ENCODE data around the gene EFNA2.
"Not testable (repeated sequence)": the region's sequence is repeated elsewhere in the genome, so short reads cannot be mapped to it uniquely, and the experiment has no call there.

Gene EFNA2

DNA sequence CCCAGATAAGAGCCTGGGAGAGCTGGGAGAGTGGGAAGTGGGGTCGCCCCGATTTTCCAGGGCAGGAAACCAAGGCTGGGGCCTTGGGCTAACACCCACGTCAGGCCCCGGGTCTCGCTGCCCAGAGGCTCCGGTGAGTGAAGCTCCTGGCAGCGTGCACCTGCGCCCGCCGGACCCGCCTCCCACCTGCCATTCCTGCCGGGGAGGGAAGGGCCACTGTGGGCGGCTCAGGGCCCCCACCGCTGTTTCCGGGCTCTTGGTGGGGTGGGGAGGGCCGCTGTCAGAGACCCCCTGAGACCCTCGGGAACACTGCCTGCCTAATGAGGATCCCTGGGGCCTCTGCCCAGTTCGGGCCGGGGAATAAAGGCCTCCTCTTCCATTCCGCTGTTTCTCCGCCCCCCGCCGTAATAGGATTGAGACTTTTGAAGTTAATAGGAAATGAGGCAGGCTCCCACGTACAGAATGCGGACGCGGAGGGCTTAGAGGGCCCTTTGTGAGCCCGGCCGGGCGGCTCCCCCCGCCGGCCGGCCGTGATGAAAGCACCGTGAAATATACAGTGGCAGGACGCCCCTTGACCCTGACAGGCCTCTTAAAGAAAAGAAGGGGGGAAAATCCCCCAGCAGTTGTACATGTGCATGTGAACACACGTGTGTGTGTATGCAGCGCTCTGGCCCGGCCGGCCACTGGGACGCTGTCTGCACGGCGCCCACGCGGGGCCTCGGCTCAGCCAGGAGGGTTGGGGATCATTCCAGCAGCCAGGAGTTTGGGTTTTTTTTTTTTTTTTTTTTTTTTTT is 33.2 kb downstream of the EFNA2 start:
- peaks cover 23 to 57% (median 45%) of the 10 kb centered on the region in 5 donors for H3K27me3 ChIP-seq (ENCODE audit: control insufficient read depth in 5 of 5, insufficient read depth in 4 of 5, low read length in 5 of 5)

DNA sequence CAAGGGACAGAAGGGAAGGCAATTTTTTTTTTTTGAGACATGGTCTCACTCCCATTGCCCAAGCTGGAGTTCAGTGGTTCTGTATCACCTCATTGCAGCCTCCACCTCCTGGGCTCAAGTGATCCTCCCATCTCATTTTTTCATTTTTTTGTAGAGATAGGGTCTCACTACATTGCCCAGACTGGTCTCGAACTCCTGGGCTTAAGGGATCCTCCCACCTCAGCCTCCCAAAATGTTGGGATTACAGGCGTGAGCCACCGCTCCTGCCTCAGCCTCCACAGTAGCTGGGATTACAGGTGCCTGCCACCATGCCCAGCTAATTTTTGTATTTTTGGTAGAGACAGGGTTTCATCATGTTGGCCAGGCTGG is 34.6 kb downstream of the EFNA2 start:
- H3K27ac ChIP-seq (ENCODE audit: low read depth, low read length); H3K36me3 ChIP-seq (ENCODE audit: control insufficient read depth in 5 of 5, insufficient read depth in 5 of 5, low read length in 5 of 5); H3K4me3 ChIP-seq (ENCODE audit: low read depth in 1 of 5, low read length in 5 of 5); H3K9me3 ChIP-seq (ENCODE audit: control insufficient read depth in 5 of 5, low read length in 5 of 5); H3K9ac ChIP-seq (ENCODE audit: low read length in 5 of 5): not testable (repeated sequence)
- peaks cover 22 to 56% (median 41%) of the 10 kb centered on the region in 5 donors for H3K27me3 ChIP-seq (ENCODE audit: control insufficient read depth in 5 of 5, insufficient read depth in 4 of 5, low read length in 5 of 5)
- H3K4me1 ChIP-seq (ENCODE audit: control insufficient read depth in 5 of 5, insufficient read depth in 5 of 5, low read length in 5 of 5): peaks cover 0 to 19% (median 18%) of the 10 kb centered on the region in 5 donors

More for the DNA sequence above, 33.2 kb downstream of the EFNA2 start:
- Histone ChIP-seq H3K4me3 (ENCODE audit: low read depth in 1 of 5, low read length in 5 of 5) (no peak overlapping the region), H3K27ac (ENCODE audit: low read depth, low read length) (no peak overlapping the region), H3K9me3 (ENCODE audit: control insufficient read depth in 5 of 5, low read length in 5 of 5) (no peaks in the 10 kb centered on the region), H3K9ac (ENCODE audit: low read length in 5 of 5) (no peak overlapping the region), H3K36me3 (ENCODE audit: control insufficient read depth in 5 of 5, insufficient read depth in 5 of 5, low read length in 5 of 5) (no peaks in the 10 kb centered on the region), H3K4me1 (ENCODE audit: control insufficient read depth in 5 of 5, insufficient read depth in 5 of 5, low read length in 5 of 5) (peaks cover 0 to 11% (median 9%) of the 10 kb centered on the region in 5 donors)

DNA sequence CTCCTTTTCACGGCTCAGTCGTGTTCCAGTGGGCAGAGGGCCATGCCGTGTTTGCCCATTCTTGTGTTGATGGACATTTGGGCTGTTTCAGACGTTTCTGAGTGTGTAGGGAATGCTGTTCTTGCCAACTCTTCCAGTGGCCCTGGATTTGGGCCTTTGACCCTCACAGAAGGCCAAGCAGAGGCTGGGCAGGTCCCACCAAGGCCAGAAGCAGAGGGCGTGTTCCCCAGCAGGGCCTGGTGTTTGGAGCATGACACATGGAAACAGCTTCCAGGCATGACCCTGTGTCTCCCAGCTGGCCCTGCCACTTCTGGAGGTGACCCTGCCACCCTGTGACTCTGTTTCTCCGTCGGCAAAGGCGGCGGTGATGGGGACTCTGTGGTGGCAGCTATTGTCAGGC is 35.9 kb downstream of the EFNA2 start:
- Histone ChIP-seq H3K4me1 (ENCODE audit: control insufficient read depth in 5 of 5, insufficient read depth in 5 of 5, low read length in 5 of 5) (peaks cover 0 to 14% (median 13%) of the 10 kb centered on the region in 5 donors), H3K27ac (ENCODE audit: low read depth, low read length) (no peak overlapping the region), H3K27me3 (ENCODE audit: control insufficient read depth in 5 of 5, insufficient read depth in 4 of 5, low read length in 5 of 5) (peaks cover 15 to 50% (median 34%) of the 10 kb centered on the region in 5 donors), H3K9ac (ENCODE audit: low read length in 5 of 5) (no peak overlapping the region), H3K9me3 (ENCODE audit: control insufficient read depth in 5 of 5, low read length in 5 of 5) (no peaks in the 10 kb centered on the region), H3K4me3 (ENCODE audit: low read depth in 1 of 5, low read length in 5 of 5) (no peak overlapping the region), H3K36me3 (ENCODE audit: control insufficient read depth in 5 of 5, insufficient read depth in 5 of 5, low read length in 5 of 5) (no peaks in the 10 kb centered on the region)

DNA sequence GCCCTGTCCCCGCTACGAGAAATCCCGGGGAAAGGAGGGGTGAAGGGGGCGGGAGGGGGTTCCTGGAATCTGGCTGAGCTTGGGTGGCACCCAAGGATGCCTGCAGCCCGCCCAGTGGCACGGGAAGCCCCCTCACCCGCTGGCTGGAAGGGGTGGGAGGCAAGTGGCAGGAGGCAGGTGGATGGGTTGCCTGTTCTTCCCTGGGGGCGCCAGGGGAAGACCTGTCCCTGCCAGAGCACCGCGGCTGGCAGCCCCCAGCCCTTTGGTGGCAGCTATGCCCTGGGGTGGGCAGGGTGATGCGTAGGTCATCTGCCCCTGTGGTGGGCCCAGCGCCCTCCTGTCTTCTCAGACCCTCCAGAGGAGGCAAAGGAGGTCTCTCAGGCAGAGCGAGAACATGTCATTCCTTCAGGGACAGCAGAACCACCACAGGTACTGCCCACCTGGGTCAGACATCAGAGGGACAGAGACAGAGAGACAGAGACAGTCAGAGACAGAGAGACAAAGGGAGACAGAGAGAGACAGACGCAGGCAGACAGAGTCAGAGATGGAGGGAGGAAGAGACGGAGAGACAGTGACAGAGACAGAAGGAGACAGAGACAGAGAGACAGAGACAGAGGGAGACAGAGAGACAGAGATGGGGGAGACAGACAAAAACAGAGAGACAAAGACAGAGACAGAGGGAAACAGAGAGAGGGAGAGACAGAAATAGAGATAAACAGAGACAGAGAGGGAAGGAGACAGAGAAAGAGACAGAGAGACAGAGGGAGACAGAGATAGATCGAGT is 36.7 kb downstream of the EFNA2 start:
- Histone ChIP-seq H3K9me3 (ENCODE audit: control insufficient read depth in 5 of 5, low read length in 5 of 5) (no peaks in the 10 kb centered on the region), H3K9ac (ENCODE audit: low read length in 5 of 5) (no peak overlapping the region), H3K36me3 (ENCODE audit: control insufficient read depth in 5 of 5, insufficient read depth in 5 of 5, low read length in 5 of 5) (no peaks in the 10 kb centered on the region), H3K27ac (ENCODE audit: low read depth, low read length) (no peak overlapping the region), H3K4me1 (ENCODE audit: control insufficient read depth in 5 of 5, insufficient read depth in 5 of 5, low read length in 5 of 5) (peaks cover 0 to 14% (median 13%) of the 10 kb centered on the region in 5 donors), H3K4me3 (ENCODE audit: low read depth in 1 of 5, low read length in 5 of 5) (no peak overlapping the region), H3K27me3 (ENCODE audit: control insufficient read depth in 5 of 5, insufficient read depth in 4 of 5, low read length in 5 of 5) (peaks cover 9 to 43% (median 27%) of the 10 kb centered on the region in 5 donors)

- H3K4me3 ChIP-seq (ENCODE audit: low read depth in 1 of 5, low read length in 5 of 5): peak overlapping the region in 2 of 5 donors; percentile 53 to 54
- no peak overlapping the region for H3K27ac ChIP-seq (ENCODE audit: low read depth, low read length)
- H3K4me1 ChIP-seq (ENCODE audit: control insufficient read depth in 5 of 5, insufficient read depth in 5 of 5, low read length in 5 of 5): peaks cover 0 to 13% (median 11%) of the 10 kb centered on the region in 5 donors
- H3K9me3 ChIP-seq (ENCODE audit: control insufficient read depth in 5 of 5, low read length in 5 of 5): no peaks in the 10 kb centered on the region
- peak overlapping the region in 1 of 5 donors; percentile 56 for H3K9ac ChIP-seq (ENCODE audit: low read length in 5 of 5)
- no peaks in the 10 kb centered on the region for H3K36me3 ChIP-seq (ENCODE audit: control insufficient read depth in 5 of 5, insufficient read depth in 5 of 5, low read length in 5 of 5)
- peaks cover 4 to 31% (median 13%) of the 10 kb centered on the region in 5 donors for H3K27me3 ChIP-seq (ENCODE audit: control insufficient read depth in 5 of 5, insufficient read depth in 4 of 5, low read length in 5 of 5)
These were observed 38.7 kb downstream of the EFNA2 start for GRCh38 chr19:1324249-1324805.

DNA sequence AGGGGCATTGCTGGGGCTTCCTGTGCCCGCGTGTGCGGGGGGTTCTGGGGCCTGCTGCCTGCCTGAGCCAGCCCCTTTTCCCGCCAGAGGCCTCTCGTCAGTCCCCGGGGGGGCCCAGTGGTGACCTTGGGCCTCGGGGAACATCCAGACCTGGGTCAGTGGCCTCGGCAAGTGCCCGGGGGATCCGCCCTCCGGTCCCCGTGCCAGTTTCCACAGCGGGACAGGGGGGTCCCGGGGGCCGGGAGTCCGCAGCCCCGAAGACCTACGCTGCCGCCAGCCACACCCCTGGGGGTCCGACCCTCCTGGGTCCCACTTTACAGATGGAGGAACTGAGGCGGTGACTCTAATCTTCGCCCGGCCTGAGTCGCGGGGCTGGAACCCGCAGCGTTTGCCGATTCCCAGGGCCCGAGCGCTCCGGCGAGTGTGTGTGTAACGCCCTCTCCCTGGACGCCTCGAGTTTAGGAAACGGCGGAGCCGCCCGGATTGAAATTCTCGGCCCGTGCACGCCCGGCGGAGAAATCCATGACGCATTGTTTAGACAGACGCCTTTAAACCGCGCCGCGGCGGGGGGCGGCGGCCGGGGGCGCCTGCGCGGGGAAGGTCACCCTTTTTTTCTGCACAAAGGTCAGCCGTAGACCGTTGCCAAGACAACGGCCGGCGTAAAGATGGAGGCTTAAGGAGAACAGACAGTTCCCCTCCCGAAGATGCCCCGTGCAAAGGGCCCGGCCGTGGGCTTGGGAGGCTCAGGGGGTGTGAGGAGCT is 39.3 kb downstream of the EFNA2 start:
- H3K27me3 ChIP-seq (ENCODE audit: control insufficient read depth in 5 of 5, insufficient read depth in 4 of 5, low read length in 5 of 5): peaks cover 4 to 31% (median 13%) of the 10 kb centered on the region in 5 donors
- H3K4me3 ChIP-seq (ENCODE audit: low read depth in 1 of 5, low read length in 5 of 5): peak overlapping the region in 4 of 5 donors; percentile 42 to 54 (median 48)
- no peaks in the 10 kb centered on the region for H3K36me3 ChIP-seq (ENCODE audit: control insufficient read depth in 5 of 5, insufficient read depth in 5 of 5, low read length in 5 of 5)
- H3K4me1 ChIP-seq (ENCODE audit: control insufficient read depth in 5 of 5, insufficient read depth in 5 of 5, low read length in 5 of 5): peaks cover 0 to 13% (median 11%) of the 10 kb centered on the region in 5 donors
- no peak overlapping the region for H3K27ac ChIP-seq (ENCODE audit: low read depth, low read length)
- peak overlapping the region in 2 of 5 donors; percentile 30 to 56 for H3K9ac ChIP-seq (ENCODE audit: low read length in 5 of 5)
- H3K9me3 ChIP-seq (ENCODE audit: control insufficient read depth in 5 of 5, low read length in 5 of 5): no peaks in the 10 kb centered on the region

DNA sequence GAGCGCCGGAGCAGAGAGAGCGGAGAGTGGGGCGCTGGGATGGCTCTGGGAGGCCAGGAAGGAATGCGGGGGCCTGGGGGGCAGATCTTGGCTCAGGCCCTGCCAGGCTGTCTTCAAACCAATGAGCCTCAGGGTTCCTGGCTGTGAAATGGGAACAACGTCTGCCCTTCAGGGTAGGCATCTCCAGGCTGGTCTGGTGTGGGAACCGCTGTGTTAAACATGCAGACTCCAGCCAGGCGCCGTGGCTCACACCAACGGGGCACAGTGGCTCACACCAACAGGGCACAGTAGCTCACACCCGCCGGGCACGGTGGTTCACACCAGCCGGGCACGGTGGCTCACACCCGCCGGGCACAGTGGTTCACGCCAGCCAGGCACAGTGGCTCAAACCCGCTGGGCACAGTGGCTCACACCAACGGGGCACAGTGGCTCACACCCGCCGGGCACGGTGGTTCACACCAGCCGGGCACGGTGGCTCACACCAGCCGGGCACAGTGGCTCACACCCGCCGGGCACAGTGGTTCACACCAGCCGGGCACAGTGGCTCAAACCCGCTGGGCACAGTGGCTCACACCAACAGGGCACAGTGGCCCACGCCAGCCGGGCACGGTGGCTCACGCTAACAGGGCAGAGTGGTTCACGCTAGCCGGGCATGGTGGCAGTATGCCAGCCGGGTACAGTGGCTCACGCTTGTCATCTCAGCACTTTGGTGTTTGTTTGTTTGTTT is 40.1 kb downstream of the EFNA2 start:
- Histone ChIP-seq H3K36me3 (ENCODE audit: control insufficient read depth in 5 of 5, insufficient read depth in 5 of 5, low read length in 5 of 5) (no peaks in the 10 kb centered on the region), H3K27ac (ENCODE audit: low read depth, low read length) (no peak overlapping the region), H3K4me1 (ENCODE audit: control insufficient read depth in 5 of 5, insufficient read depth in 5 of 5, low read length in 5 of 5) (peaks cover 0 to 13% (median 11%) of the 10 kb centered on the region in 5 donors), H3K27me3 (ENCODE audit: control insufficient read depth in 5 of 5, insufficient read depth in 4 of 5, low read length in 5 of 5) (peaks cover 4 to 31% (median 13%) of the 10 kb centered on the region in 5 donors), H3K4me3 (ENCODE audit: low read depth in 1 of 5, low read length in 5 of 5) (peak overlapping the region in 4 of 5 donors; percentile 42 to 54 (median 48)), H3K9me3 (ENCODE audit: control insufficient read depth in 5 of 5, low read length in 5 of 5) (no peaks in the 10 kb centered on the region), H3K9ac (ENCODE audit: low read length in 5 of 5) (no peak overlapping the region)

DNA sequence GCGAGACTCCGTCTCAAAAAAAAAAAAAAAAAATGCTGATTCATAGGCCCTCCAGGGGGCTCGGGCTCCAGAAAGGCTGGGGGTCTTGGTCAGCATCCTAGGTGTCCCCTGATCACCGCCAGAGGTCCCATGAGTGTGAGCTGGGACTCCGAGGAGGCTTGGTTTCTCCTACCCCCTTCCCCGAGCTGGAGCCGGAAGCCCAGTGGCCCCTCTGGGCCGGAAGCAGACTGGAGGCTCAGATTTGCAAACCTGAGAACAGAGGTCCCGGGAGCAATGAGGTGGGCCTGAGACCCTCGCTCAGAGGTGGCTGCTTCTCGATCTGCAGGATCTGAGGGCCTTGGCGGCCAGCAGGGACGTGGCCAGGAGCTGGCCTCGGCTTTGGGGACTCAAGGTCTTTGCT is 41.5 kb downstream of the EFNA2 start:
- Histone ChIP-seq H3K4me3 (ENCODE audit: low read depth in 1 of 5, low read length in 5 of 5) (no peak overlapping the region), H3K27ac (ENCODE audit: low read depth, low read length) (no peak overlapping the region), H3K27me3 (ENCODE audit: control insufficient read depth in 5 of 5, insufficient read depth in 4 of 5, low read length in 5 of 5) (peaks cover 4 to 25% (median 16%) of the 10 kb centered on the region in 5 donors), H3K36me3 (ENCODE audit: control insufficient read depth in 5 of 5, insufficient read depth in 5 of 5, low read length in 5 of 5) (no peaks in the 10 kb centered on the region), H3K9ac (ENCODE audit: low read length in 5 of 5) (no peak overlapping the region), H3K4me1 (ENCODE audit: control insufficient read depth in 5 of 5, insufficient read depth in 5 of 5, low read length in 5 of 5) (peaks cover 0 to 14% (median 13%) of the 10 kb centered on the region in 5 donors), H3K9me3 (ENCODE audit: control insufficient read depth in 5 of 5, low read length in 5 of 5) (no peaks in the 10 kb centered on the region)

DNA sequence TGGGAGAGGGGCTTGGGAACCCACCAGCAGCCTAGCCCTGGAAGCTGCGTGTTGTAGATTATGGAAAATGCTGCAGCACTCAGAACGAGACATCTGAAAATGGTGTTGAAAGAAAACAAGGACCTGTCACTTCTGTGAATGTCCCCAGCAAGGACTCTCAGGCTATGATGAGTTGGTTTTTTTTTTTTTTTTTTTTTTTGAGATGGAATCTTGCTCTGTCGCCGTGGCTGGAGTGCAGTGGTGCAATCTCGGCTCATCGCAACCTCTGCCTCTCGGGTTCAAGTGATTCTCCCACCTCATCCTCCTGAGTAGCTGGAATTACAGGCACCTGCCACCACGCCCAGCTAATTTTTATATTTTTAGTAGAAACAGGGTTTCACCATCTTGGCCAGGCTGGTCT is 46.5 kb downstream of the EFNA2 start:
- H3K9ac ChIP-seq (ENCODE audit: low read length in 5 of 5); H3K9me3 ChIP-seq (ENCODE audit: control insufficient read depth in 5 of 5, low read length in 5 of 5); H3K4me3 ChIP-seq (ENCODE audit: low read depth in 1 of 5, low read length in 5 of 5); H3K27me3 ChIP-seq (ENCODE audit: control insufficient read depth in 5 of 5, insufficient read depth in 4 of 5, low read length in 5 of 5); H3K36me3 ChIP-seq (ENCODE audit: control insufficient read depth in 5 of 5, insufficient read depth in 5 of 5, low read length in 5 of 5); H3K27ac ChIP-seq (ENCODE audit: low read depth, low read length); H3K4me1 ChIP-seq (ENCODE audit: control insufficient read depth in 5 of 5, insufficient read depth in 5 of 5, low read length in 5 of 5): not testable (repeated sequence)
